ENCODE results near the gene KIF4B. TPM values are rescaled to one million over a fixed set of nuclear protein-coding genes. Genes with fewer than 3 reads are reported as not detected.

KIF4B gene
- total RNA-seq, 1 experiment from 2014 or later, result 0.12 TPM

GRCh38 chr5:155001523-155001922, 12.0 kb upstream of the KIF4B start:
- Histone ChIP-seq H3K9me2 (ENCODE audit: insufficient read depth) (no peaks in the 10 kb centered on the region), H4K20me1 (ENCODE audit: insufficient read depth) (no peaks in the 10 kb centered on the region), H2AFZ (ENCODE audit: low read depth, low read length, poor library complexity, severe bottlenecking) (no peak overlapping the region), H3K27me3 (ENCODE audit: insufficient read depth, low read length) (no peaks in the 10 kb centered on the region), H3K4me1 (ENCODE audit: control insufficient read depth in 1 of 2, insufficient read depth in 2 of 2, low read length in 2 of 2) (peaks cover 4 to 18% of the 10 kb centered on the region in 2 experiments; a peak in 2 of 4 replicates), H3K36me3 (ENCODE audit: control insufficient read depth in 1 of 2, insufficient read depth in 2 of 2, low read length in 2 of 2) (no peaks in the 10 kb centered on the region), H3K4me2 (ENCODE audit: low read length) (no peak overlapping the region), H3K9me3 (ENCODE audit: control insufficient read depth in 1 of 2, insufficient read depth in 1 of 2, low read depth in 1 of 2, low read length in 2 of 2) (no peaks in the 10 kb centered on the region), H3K9ac (ENCODE audit: low read length) (no peak overlapping the region), H3K27ac (ENCODE audit: low read depth, low read length) (no peak overlapping the region), H3K79me2 (ENCODE audit: insufficient read depth, low read length) (no peaks in the 10 kb centered on the region), H3K4me3 (replicated peaks in 1 of 2; ENCODE audit: low read depth in 1 of 2, low read length in 2 of 2) (no peak overlapping the region)
- TF ChIP-seq CBX3 (IDR thresholded peaks at IDR 0.05; ENCODE audit: low read depth) (no peak), FOSL1 (IDR thresholded peaks at IDR 0.05; ENCODE audit: low read depth) (no peak), ELF1 (IDR thresholded peaks at IDR 0.05; ENCODE audit: borderline replicate concordance, low read depth) (no peak), SIN3A (IDR thresholded peaks at IDR 0.05; ENCODE audit: low read depth) (no peak), TCF7L2 (IDR thresholded peaks at IDR 0.05; ENCODE audit: borderline replicate concordance, extremely low read depth, insufficient read depth, insufficient read length) (no peak), SRF (IDR thresholded peaks at IDR 0.05; ENCODE audit: low read depth) (no peak), ZNF274 (IDR thresholded peaks at IDR 0.05; ENCODE audit: low read depth, low read length) (no peak), CTCF (IDR thresholded peaks at IDR 0.05 in 2 of 3, conservative IDR thresholded peaks at IDR 0.05 in 1 of 3; ENCODE audit: borderline replicate concordance in 1 of 3, insufficient read depth in 1 of 3, low read depth in 2 of 3, low read length in 2 of 3) (no peak), YY1 (IDR thresholded peaks at IDR 0.05; ENCODE audit: extremely low read depth, insufficient replicate concordance, low read depth, low read length) (no peak), POLR2A (IDR thresholded peaks at IDR 0.05; ENCODE audit: borderline replicate concordance, extremely low read depth, insufficient read depth, insufficient read length) (no peak), REST (IDR thresholded peaks at IDR 0.05; ENCODE audit: low read depth) (no peak), EGR1 (IDR thresholded peaks at IDR 0.05; ENCODE audit: low read depth) (no peak), SP1 (IDR thresholded peaks at IDR 0.05; ENCODE audit: low read depth) (no peak)
- RAD21 ChIA-PET (ENCODE audit: low non-redundant PET in 1 of 2, low total read pairs in 2 of 2, uncharacterized antibody in 2 of 2, unreplicated experiment in 2 of 2), result no interaction called here
- DNase-seq (ENCODE audit: low read depth, low spot score) (no peak), ATAC-seq (no peak)
- intact Hi-C loops (cut with micrococcal nuclease), result no loop called here
- POLR2A ChIA-PET, result no interaction called here
- CTCF ChIA-PET, result interaction anchor here (1.5 kb wide), 1 partner anchor 29 kb away, joined by 10 read pairs; no protein-coding TSS in a partner anchor
- no TSS peak for BruUV-seq (replicated peaks)
